ENCODE results near the gene APC. TPM values are rescaled to one million over a fixed set of nuclear protein-coding genes. Genes with fewer than 3 reads are reported as not detected.

The APC gene
- 410 TPM for total RNA-seq

DNA sequence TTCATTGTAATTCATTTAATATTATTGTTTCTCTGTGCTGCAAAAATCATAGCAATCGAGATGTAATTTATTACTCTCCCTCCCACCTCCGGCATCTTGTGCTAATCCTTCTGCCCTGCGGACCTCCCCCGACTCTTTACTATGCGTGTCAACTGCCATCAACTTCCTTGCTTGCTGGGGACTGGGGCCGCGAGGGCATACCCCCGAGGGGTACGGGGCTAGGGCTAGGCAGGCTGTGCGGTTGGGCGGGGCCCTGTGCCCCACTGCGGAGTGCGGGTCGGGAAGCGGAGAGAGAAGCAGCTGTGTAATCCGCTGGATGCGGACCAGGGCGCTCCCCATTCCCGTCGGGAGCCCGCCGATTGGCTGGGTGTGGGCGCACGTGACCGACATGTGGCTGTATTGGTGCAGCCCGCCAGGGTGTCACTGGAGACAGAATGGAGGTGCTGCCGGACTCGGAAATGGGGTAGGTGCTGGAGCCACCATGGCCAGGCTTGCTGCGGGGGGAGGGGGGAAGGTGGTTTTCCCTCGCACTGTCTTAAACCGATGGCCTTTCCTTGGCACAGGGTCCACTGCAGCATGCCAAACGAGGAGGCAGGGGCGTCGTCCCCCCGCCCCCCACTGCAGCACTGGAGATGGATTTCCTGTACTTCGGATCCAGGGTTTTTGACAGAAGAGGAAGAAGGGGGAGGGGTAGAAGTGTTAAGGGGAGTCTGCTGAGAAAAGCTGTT is at the start of gene APC:
Gene APC, plus strand, starts transcription at position 423 of the 728 bp plus-strand sequence. CDS start 17,006 bp downstream, outside the sequence.

DNA sequence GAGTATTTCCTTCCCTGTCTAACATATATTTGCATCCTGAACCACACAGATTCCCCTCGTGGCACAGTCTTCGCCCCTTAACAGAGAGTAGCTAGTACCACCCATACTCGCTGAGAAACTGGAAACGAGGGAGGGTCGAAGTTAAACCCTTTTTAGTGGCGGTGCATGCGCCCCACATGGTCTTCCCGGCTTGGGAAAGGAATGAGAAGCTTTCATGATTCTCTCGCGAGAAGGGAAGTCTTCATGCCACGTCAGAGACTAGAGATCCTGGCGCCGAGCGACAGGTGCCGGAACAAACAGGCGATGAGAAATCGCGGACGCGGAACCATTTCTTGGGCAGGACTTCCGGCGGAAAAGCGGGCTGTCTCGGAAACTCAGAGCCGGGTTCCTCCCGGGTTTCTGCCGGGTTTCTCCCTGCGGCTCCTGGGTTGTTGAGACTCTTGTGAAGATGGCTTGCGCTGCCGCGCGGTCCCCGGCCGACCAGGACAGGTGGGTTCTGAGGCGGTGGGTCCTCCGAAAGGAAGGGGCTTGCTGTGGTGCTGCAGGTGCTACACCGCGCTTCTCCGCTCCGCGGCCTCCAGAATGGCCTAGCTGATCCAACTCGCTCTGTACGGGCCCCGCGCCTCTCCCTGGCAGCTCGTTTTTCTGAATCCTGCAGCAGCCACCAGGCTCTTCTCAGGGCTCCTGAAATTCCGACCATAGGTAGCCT is 123.4 kb downstream of the APC start, which contains the start of gene SRP19:
Gene SRP19, plus strand, starts transcription at position 359 of the 709 bp plus-strand sequence. Its CDS starts 90 bp downstream, at position 449.

Small RNA genes lying within 50 kb of the gene (small RNA-seq; reads per million reads assigned to genes)
- gene RNU6-482P = not detected

Other genes with a start within 250 kb of the APC start
- 37.8 TPM for gene SRP19, start 123.4 kb downstream of the APC start, total RNA-seq
- 173 TPM for gene REEP5, start 184.3 kb downstream of the APC start, total RNA-seq
- gene DCP2, start 238.9 kb downstream of the APC start, total RNA-seq = 74.5 TPM